RWPE2 (cell line): ENCODE measurements around the gene ABCB9.
"Not testable (repeated sequence)": the region's sequence is repeated elsewhere in the genome, so short reads cannot be mapped to it uniquely, and the experiment has no call there.

Experiments
- ATAC-seq: fragments of 200-7000 bp; cut with Tn5 transposase; 3 replicates; pipeline ENCODE4 v1.9.1; 2021; ENCODE audit warnings: low read depth
- DNase-seq: peaks from one replicate; pipeline ENCODE4 v3.0.0-alpha.2; 2020; ENCODE audit warnings: low spot score
- H3K27ac ChIP-seq: fragments of 450-650 bp; 2 replicates; pipeline ENCODE4 v1.5.1; 2017; ENCODE audit warnings: mild to moderate bottlenecking; ENCODE audit not compliant: poor library complexity, severe bottlenecking
- H3K27me3 ChIP-seq: fragments of 250-450 bp; sonication (Bioruptor Pico); 2 replicates; pipeline ENCODE4 v1.5.1; 2021; ENCODE audit warnings: mild to moderate bottlenecking, moderate library complexity; ENCODE audit not compliant: insufficient read depth, poor library complexity, severe bottlenecking
- H3K36me3 ChIP-seq: fragments of 250-450 bp; sonication (Bioruptor Pico); 2 replicates; pipeline ENCODE4 v1.5.1; 2020; ENCODE audit warnings: low read depth, mild to moderate bottlenecking, moderate library complexity
- H3K4me1 ChIP-seq: fragments of 250-450 bp; sonication (Bioruptor Pico); 2 replicates; pipeline ENCODE4 v1.5.1; 2021; ENCODE audit warnings: mild to moderate bottlenecking, moderate library complexity; ENCODE audit not compliant: insufficient read depth, poor library complexity, severe bottlenecking
- H3K4me3 ChIP-seq: fragments of 250-450 bp; sonication (Bioruptor Pico); 2 replicates; pipeline ENCODE4 v1.5.1; 2021; ENCODE audit warnings: mild to moderate bottlenecking, moderate library complexity; ENCODE audit not compliant: severe bottlenecking
- H3K9me3 ChIP-seq: fragments of 250-450 bp; sonication (Bioruptor Pico); 2 replicates; pipeline ENCODE4 v1.5.1; 2021; ENCODE audit warnings: mild to moderate bottlenecking, moderate library complexity; ENCODE audit not compliant: severe bottlenecking
- TF ChIP-seq, protein P1 (sequence below): fragments of 450-650 bp; IDR thresholded peaks from one replicate; pipeline ENCODE4 v1.5.1; 2017; ENCODE audit warnings: mild to moderate bottlenecking, moderate library complexity; ENCODE audit not compliant: poor library complexity, severe bottlenecking

Gene ABCB9

GRCh38 chr12:122943196-122943595 lies 23.1 kb downstream of the ABCB9 start:
- Histone ChIP-seq H3K27ac (peak overlapping the region; percentile 92), H3K27me3 (no peaks in the 10 kb centered on the region), H3K4me1 (peaks cover 44% of the 10 kb centered on the region), H3K9me3 (no peaks in the 10 kb centered on the region), H3K4me3 (no peak overlapping the region), H3K36me3 (no peaks in the 10 kb centered on the region; the same call in 1 of the 2 replicates)
- TF ChIP-seq, protein P1, sequence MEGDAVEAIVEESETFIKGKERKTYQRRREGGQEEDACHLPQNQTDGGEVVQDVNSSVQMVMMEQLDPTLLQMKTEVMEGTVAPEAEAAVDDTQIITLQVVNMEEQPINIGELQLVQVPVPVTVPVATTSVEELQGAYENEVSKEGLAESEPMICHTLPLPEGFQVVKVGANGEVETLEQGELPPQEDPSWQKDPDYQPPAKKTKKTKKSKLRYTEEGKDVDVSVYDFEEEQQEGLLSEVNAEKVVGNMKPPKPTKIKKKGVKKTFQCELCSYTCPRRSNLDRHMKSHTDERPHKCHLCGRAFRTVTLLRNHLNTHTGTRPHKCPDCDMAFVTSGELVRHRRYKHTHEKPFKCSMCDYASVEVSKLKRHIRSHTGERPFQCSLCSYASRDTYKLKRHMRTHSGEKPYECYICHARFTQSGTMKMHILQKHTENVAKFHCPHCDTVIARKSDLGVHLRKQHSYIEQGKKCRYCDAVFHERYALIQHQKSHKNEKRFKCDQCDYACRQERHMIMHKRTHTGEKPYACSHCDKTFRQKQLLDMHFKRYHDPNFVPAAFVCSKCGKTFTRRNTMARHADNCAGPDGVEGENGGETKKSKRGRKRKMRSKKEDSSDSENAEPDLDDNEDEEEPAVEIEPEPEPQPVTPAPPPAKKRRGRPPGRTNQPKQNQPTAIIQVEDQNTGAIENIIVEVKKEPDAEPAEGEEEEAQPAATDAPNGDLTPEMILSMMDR: no peak
- DNase-seq (no peak), ATAC-seq (no peak)

GRCh38 chr12:122942637-122943036 lies 23.6 kb downstream of the ABCB9 start:
- no peak for DNase-seq
- H3K27ac ChIP-seq: peak overlapping the region; percentile 92
- H3K4me1 ChIP-seq: peaks cover 42% of the 10 kb centered on the region

DNA sequence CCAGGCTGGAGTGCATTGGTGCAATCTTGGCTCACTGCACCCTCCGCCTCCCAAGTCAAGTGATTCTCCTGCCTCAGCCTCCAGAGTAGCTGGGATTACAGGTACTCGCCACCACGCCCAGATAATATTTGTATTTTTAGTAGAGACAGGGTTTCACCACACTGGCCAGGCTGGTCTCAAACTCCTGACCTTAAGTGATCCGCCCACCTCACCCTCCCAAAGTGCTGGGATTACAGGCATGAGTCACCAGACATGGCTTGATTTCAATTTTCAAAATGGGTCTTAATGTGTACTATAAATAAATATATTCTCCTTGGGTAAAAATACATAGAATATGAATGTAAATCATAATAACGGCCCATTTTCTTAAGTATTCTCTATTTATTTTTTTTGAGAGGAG lies 24.9 kb downstream of the ABCB9 start:
- H3K27ac ChIP-seq: peak overlapping the region; percentile 92
- not testable (repeated sequence) for DNase-seq, H3K9me3 ChIP-seq, H3K4me3 ChIP-seq, H3K27me3 ChIP-seq, H3K36me3 ChIP-seq, ATAC-seq
- peaks cover 32% of the 10 kb centered on the region for H3K4me1 ChIP-seq

More at GRCh38 chr12:122942637-122943036, 23.6 kb downstream of the ABCB9 start:
- no peaks in the 10 kb centered on the region for H3K9me3 ChIP-seq
- ATAC-seq: no peak
- H3K4me3 ChIP-seq: no peak overlapping the region
- no peaks in the 10 kb centered on the region for H3K27me3 ChIP-seq
- TF ChIP-seq, protein P1: no peak
- no peaks in the 10 kb centered on the region; the same call in 1 of the 2 replicates for H3K36me3 ChIP-seq

GRCh38 chr12:122939125-122939524 lies 27.1 kb downstream of the ABCB9 start:
- Histone ChIP-seq H3K4me3 (no peak overlapping the region), H3K9me3 (no peaks in the 10 kb centered on the region), H3K4me1 (peaks cover 14% of the 10 kb centered on the region), H3K27me3 (no peaks in the 10 kb centered on the region), H3K27ac (no peak overlapping the region), H3K36me3 (peaks cover 4% of the 10 kb centered on the region; the same call in 1 of the 2 replicates)
- DNase-seq (no peak), ATAC-seq (no peak)
- TF ChIP-seq, protein P1: no peak

GRCh38 chr12:122937622-122938091 lies 28.6 kb downstream of the ABCB9 start:
- Histone ChIP-seq H3K9me3 (no peaks in the 10 kb centered on the region), H3K4me1 (peaks cover 9% of the 10 kb centered on the region), H3K27ac (no peak overlapping the region), H3K36me3 (peaks cover 5% of the 10 kb centered on the region), H3K4me3 (no peak overlapping the region), H3K27me3 (no peaks in the 10 kb centered on the region)
- ATAC-seq: no peak
- TF ChIP-seq, protein P1: no peak
- no peak for DNase-seq
